Activated CD4-positive, alpha-beta T cell treated with anti-CD3 and anti-CD28 coated beads for 36 hours (primary cell): Measurements from ENCODE around the gene UPF3A. TPM values are rescaled to one million over a fixed set of nuclear protein-coding genes. Genes with fewer than 3 reads are reported as not detected.
"Not testable (repeated sequence)": the region's sequence is repeated elsewhere in the genome, so short reads cannot be mapped to it uniquely, and the experiment has no call there.

Experiments used
- ATAC-seq: fragments of 200-7000 bp; cut with Tn5 transposase; one replicate; pipeline ENCODE4 v1.10.0; 2021; ENCODE audit warnings: mild to moderate bottlenecking, moderate library complexity
- CTCF ChIA-PET: fragments of 350-600 bp; sonication (Branson Sonifier 250); formaldehyde crosslinking; loops from one replicate; lab custom pipeline; 2021; ENCODE audit warnings: antibody characterized with exemption; lab: Charles Lee
- POLR2A ChIA-PET: fragments of 350-600 bp; sonication (Branson Sonifier 250); formaldehyde crosslinking; loops from one replicate; lab custom pipeline; 2021; ENCODE audit warnings: antibody characterized with exemption, inconsistent platforms; lab: Charles Lee
- DNase-seq: peaks from one replicate; pipeline ENCODE4 v3.0.0-alpha.2; 2020
- H3K27ac Mint-ChIP-seq: one replicate; pipeline ENCODE4 v1.8.0; 2021; ENCODE audit warnings: mixed read lengths
- H3K27me3 Mint-ChIP-seq: one replicate; pipeline ENCODE4 v1.8.0; 2021; ENCODE audit warnings: mixed read lengths
- H3K36me3 Mint-ChIP-seq: one replicate; pipeline ENCODE4 v1.8.0; 2021; ENCODE audit warnings: low read depth, mixed read lengths
- H3K4me1 Mint-ChIP-seq: one replicate; pipeline ENCODE4 v1.8.0; 2021; ENCODE audit warnings: mixed read lengths
- H3K4me3 Mint-ChIP-seq: one replicate; pipeline ENCODE4 v1.8.0; 2021; ENCODE audit warnings: mild to moderate bottlenecking, moderate library complexity, mixed read lengths
- H3K9me3 Mint-ChIP-seq: one replicate; pipeline ENCODE4 v1.8.0; 2021; ENCODE audit warnings: low read depth, mixed read lengths
- intact Hi-C, 2 experiments: fragments of 100-400 bp; cut with DNase I in 1 of 2; cut with micrococcal nuclease in 1 of 2; formaldehyde crosslinking; loops; one replicate each; pipeline versions ENCODE4 v1.14.2 to v1.15.1; 2022 to 2024; cut with DNase I, micrococcal nuclease
- total RNA-seq, 2 experiments: library from RNA; stranded (reverse); gene quantifications; one replicate each; pipeline ENCODE4 v1.2.3, GENCODE V29; 2021

Gene UPF3A
- total RNA-seq, 2 experiments from 2014 or later, result 41.1 to 43.3 TPM

DNA sequence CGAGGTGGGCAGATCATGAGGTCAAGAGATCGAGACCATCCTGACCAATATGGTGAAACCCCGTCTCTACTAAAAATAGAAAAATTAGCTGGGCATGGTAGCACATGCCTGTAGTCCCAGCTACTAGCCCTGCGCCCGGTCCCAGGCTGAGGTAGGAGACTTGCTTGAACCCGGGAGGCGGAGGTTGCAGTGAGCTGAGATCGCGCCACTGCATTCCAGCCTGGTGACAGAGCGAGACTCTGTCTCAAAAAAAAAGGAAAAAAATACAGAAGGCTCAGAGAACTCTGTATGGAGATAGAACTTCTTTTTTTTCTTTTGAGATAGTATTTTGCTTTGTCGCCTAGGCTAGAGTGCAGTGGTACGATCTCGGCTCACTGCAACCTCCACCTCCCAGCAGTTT is 17.1 kb upstream of the UPF3A start:
- H3K9me3 Mint-ChIP-seq, intact Hi-C loops, H3K27me3 Mint-ChIP-seq, ATAC-seq, H3K4me3 Mint-ChIP-seq, H3K27ac Mint-ChIP-seq, DNase-seq, POLR2A ChIA-PET, CTCF ChIA-PET: not testable (repeated sequence)
- H3K36me3 Mint-ChIP-seq, result peaks cover 82% of the 10 kb centered on the region
- peaks cover 38% of the 10 kb centered on the region for H3K4me1 Mint-ChIP-seq

DNA sequence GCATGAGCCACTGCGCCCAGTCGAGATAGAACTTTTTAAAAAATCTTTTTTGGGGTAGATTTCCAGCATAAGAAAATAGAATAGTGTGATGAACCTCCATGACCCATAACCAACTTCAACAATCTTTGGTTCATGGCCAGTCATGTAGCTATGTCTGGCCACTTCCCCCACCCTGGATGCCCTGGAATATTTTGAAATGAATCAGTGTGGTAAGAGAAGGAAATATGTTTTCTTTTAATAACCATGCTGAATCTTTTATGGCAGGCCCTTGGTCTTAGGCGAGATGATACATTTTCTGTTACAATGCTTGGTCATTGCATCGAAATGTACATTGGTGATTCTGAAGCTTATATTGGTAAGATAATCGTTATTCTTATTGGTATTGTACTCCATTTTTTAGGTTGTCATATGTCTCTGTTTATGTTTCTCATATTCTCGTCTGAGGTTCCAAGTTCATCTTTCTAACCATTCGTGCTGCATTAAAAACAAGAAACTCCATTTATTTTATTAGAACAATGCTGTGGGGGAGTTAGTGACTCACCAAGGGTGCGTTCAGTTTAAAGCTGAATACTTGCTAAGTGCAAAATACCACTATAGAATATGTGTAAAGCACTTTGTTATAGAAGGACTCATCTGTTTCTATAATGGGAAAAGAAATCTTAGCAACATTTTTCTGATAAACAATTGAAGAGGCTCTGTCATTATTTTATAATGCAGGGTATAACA is 16.4 kb upstream of the UPF3A start:
- H3K27ac Mint-ChIP-seq, result no peak overlapping the region
- no peaks in the 10 kb centered on the region for H3K27me3 Mint-ChIP-seq
- no peak for ATAC-seq
- H3K4me3 Mint-ChIP-seq, result no peak overlapping the region
- H3K4me1 Mint-ChIP-seq, result peaks cover 38% of the 10 kb centered on the region
- H3K9me3 Mint-ChIP-seq, result no peaks in the 10 kb centered on the region
- no peak for DNase-seq
- H3K36me3 Mint-ChIP-seq, result peaks cover 78% of the 10 kb centered on the region
- POLR2A ChIA-PET, result no interaction called here
- CTCF ChIA-PET, result no interaction called here
- intact Hi-C loops, result no loop called here

GRCh38 chr13:114266241-114266640 is 15.2 kb upstream of the UPF3A start:
- ChIA-PET CTCF (no interaction called here), POLR2A (no interaction called here)
- H3K27me3 Mint-ChIP-seq, result no peaks in the 10 kb centered on the region
- peaks cover 35% of the 10 kb centered on the region for H3K4me1 Mint-ChIP-seq
- DNase-seq, result no peak
- H3K27ac Mint-ChIP-seq, result no peak overlapping the region
- H3K36me3 Mint-ChIP-seq, result peaks cover 70% of the 10 kb centered on the region
- no peak overlapping the region for H3K4me3 Mint-ChIP-seq
- no peaks in the 10 kb centered on the region for H3K9me3 Mint-ChIP-seq
- intact Hi-C loops, result no loop called here
- ATAC-seq, result no peak

DNA sequence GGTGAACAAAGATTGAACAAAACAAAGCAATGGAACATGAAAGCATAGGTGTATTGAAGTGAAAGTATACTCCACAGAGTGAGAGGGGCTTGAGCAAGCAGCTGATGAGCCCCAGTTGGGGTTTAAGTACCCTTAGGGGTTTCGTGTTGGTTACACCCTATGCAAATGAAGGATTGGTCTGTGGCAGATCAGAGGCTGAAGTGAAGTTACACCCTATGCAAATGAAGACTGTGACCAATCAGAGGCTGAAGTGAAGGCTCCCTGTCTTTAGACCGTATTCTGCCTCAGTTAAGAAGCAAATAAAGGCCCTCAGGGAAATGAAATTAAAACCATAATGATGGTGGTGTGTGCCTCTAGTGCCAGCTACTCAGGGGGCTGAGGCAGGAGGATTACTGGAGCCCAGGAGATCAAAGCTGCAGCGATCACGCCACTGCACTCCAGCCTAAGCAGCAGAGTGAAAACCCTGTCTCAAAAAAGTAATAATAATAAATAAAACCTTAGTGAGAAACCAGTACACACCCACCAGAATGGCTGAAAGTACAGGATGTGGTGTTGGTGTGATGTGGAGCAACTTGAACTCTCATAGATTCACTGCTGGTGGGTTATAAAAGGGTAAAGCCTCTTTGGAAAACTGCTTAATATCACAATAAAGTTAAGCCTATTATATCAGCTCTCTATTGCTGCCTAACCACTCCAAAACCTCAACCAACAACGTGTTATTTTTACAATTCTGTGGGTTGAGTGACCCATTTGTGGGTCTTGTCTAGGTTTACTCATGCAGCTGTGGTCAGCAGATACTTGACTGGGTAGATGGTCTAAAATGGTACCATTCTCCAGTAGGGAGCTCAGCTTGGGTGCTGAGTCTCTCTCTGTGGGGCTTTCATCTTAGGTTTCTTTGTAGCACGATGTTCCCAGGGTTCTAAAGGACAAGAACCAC is 12.8 kb upstream of the UPF3A start:
- no peak overlapping the region for H3K4me3 Mint-ChIP-seq
- H3K4me1 Mint-ChIP-seq, result peaks cover 19% of the 10 kb centered on the region
- H3K27me3 Mint-ChIP-seq, result no peaks in the 10 kb centered on the region
- intact Hi-C loops, result no loop called here
- DNase-seq (no peak), ATAC-seq (peak; percentile 60)
- H3K36me3 Mint-ChIP-seq, result peaks cover 66% of the 10 kb centered on the region
- H3K9me3 Mint-ChIP-seq, result no peaks in the 10 kb centered on the region
- ChIA-PET POLR2A (interaction anchor here (0.7 kb wide), 1 partner anchor 11 kb away, joined by 3 read pairs; no protein-coding TSS in a partner anchor), CTCF (interaction anchor here (0.8 to 1.5 kb wide), 2 partner anchors 11 to 12 kb away, joined by 3 to 4 read pairs; no protein-coding TSS in a partner anchor)
- peak overlapping the region; percentile 74 for H3K27ac Mint-ChIP-seq

GRCh38 chr13:114269281-114269770 is 12.1 kb upstream of the UPF3A start:
- H3K27ac Mint-ChIP-seq, result peak overlapping the region; percentile 73

DNA sequence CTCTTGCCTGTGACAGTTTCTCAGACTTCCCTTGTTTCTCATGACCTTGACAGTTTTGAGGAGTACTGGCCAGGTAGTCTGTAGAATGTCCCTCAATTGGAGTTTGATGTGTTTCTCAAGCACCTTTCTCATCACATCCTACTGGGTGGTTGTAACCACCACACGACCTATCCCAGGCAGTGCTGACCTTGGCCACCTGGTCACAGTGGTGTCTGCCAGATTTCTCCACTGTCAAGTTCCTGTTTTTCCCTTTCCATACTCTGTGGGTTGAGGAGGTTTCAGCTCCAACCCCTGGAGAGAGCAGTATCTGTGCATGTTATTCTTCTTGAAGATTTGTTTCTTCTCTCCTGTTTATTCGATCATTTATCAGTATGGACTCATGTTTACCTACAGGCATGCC is 8.4 kb upstream of the UPF3A start:
- Mint-ChIP-seq H3K9me3 (no peaks in the 10 kb centered on the region), H3K4me1 (peaks cover 12% of the 10 kb centered on the region), H3K4me3 (no peak overlapping the region), H3K27me3 (no peaks in the 10 kb centered on the region), H3K36me3 (peaks cover 51% of the 10 kb centered on the region), H3K27ac (no peak overlapping the region)
- DNase-seq (no peak), ATAC-seq (no peak)
- POLR2A ChIA-PET, result no interaction called here
- CTCF ChIA-PET, result no interaction called here
- intact Hi-C loops, result no loop called here

More at GRCh38 chr13:114269281-114269770, 12.1 kb upstream of the UPF3A start:
- peak; percentile 18 for ATAC-seq
- CTCF ChIA-PET, result interaction anchor here (0.8 to 1.5 kb wide), 2 partner anchors 10 to 13 kb away, joined by 3 to 4 read pairs; no protein-coding TSS in a partner anchor
- no peaks in the 10 kb centered on the region for H3K27me3 Mint-ChIP-seq
- peaks cover 65% of the 10 kb centered on the region for H3K36me3 Mint-ChIP-seq
- H3K4me3 Mint-ChIP-seq, result no peak overlapping the region
- no peak for DNase-seq
- H3K4me1 Mint-ChIP-seq, result peaks cover 17% of the 10 kb centered on the region
- intact Hi-C loops, result no loop called here
- H3K9me3 Mint-ChIP-seq, result no peaks in the 10 kb centered on the region
- POLR2A ChIA-PET, result interaction anchor here (0.7 kb wide), 1 partner anchor 10 kb away, joined by 3 read pairs; no protein-coding TSS in a partner anchor

DNA sequence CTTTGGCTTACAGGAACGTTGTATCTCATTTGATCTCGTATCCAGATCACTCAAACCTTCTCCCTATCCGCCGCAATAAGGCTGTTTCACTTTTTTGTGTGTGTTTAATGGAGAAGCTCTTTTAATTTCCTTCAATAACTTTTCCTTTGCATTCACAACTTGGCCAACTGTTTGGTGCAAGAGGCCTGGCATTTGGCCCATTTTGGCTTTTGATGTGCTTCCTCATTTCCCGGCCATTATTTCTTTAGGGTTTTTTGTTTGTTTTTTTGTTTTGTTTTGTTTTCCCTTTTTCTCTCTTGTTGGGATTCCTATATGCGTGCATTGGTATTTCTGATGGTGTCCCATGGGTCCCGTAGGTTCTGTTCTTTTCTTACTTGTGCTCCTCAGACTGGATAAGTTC is 6.1 kb upstream of the UPF3A start:
- no peak for DNase-seq
- no peak overlapping the region for H3K4me3 Mint-ChIP-seq
- peaks cover 43% of the 10 kb centered on the region for H3K36me3 Mint-ChIP-seq
- no peak for ATAC-seq
- no peak overlapping the region for H3K27ac Mint-ChIP-seq
- intact Hi-C loops, result no loop called here
- ChIA-PET CTCF (interaction anchor here (0.7 kb wide), 1 partner anchor 321 kb away, joined by 3 read pairs; no protein-coding TSS in a partner anchor), POLR2A (no interaction called here)
- no peaks in the 10 kb centered on the region for H3K9me3 Mint-ChIP-seq
- peaks cover 19% of the 10 kb centered on the region for H3K4me1 Mint-ChIP-seq
- no peaks in the 10 kb centered on the region for H3K27me3 Mint-ChIP-seq

DNA sequence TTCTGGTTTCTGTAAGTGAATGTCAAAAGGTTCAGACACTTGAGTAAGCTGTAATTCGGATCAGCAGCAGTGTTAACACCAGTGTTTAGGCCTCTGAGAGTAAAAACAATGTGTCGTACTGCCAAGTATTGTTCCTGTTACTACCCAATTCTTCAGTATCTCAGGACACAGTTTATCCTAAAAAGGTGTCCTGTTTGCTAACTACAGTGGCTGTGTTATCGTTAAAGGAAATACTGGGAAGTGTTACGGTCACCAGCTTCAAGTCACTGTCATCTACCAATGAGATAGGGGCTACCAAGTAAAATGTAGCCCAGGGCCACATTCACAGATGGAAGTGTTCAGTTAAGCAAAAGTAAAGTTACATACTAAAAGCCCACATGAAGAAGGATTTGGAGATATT is 2.3 kb upstream of the UPF3A start:
- no peak for DNase-seq
- POLR2A ChIA-PET, result interaction anchor here (0.5 to 0.8 kb wide), 2 partner anchors 10 to 28 kb away, joined by 3 read pairs; no protein-coding TSS in a partner anchor
- CTCF ChIA-PET, result interaction anchor here (0.7 to 1.5 kb wide), 5 partner anchors 10 to 342 kb away, joined by 3 read pairs; no protein-coding TSS in a partner anchor
- ATAC-seq, result no peak
- intact Hi-C loops, result no loop called here
- no peaks in the 10 kb centered on the region for H3K27me3 Mint-ChIP-seq
- H3K9me3 Mint-ChIP-seq, result no peaks in the 10 kb centered on the region
- H3K4me1 Mint-ChIP-seq, result peaks cover 36% of the 10 kb centered on the region
- peak overlapping the region; percentile 32 for H3K4me3 Mint-ChIP-seq
- H3K27ac Mint-ChIP-seq, result peak overlapping the region; percentile 99
- peaks cover 37% of the 10 kb centered on the region for H3K36me3 Mint-ChIP-seq

- Mint-ChIP-seq H3K36me3 (peaks cover 35% of the 10 kb centered on the region), H3K9me3 (no peaks in the 10 kb centered on the region), H3K4me1 (peaks cover 40% of the 10 kb centered on the region), H3K27me3 (no peaks in the 10 kb centered on the region), H3K4me3 (peak overlapping the region; percentile 84), H3K27ac (peak overlapping the region; percentile 99)
- POLR2A ChIA-PET, result no interaction called here
- DNase-seq (peak; percentile 19), ATAC-seq (no peak)
- CTCF ChIA-PET, result interaction anchor here (0.7 to 1.5 kb wide), 4 partner anchors 11 to 343 kb away, joined by 3 read pairs; no protein-coding TSS in a partner anchor
- intact Hi-C loops, result loop anchor here in 1 of 2 experiments (2.0 kb wide), 1 partner anchor 35 kb away; the partner anchor contains the start of gene CHAMP1
Measured at GRCh38 chr13:114279758-114280355, 1.5 kb upstream of the UPF3A start.

- H3K36me3 Mint-ChIP-seq, result peaks cover 41% of the 10 kb centered on the region
Measured at GRCh38 chr13:114282041-114282670, 755 bp downstream of the UPF3A start.

More at GRCh38 chr13:114282041-114282670, 755 bp downstream of the UPF3A start:
- Mint-ChIP-seq H3K27me3 (no peaks in the 10 kb centered on the region), H3K4me1 (peaks cover 53% of the 10 kb centered on the region), H3K4me3 (peak overlapping the region; percentile 84), H3K27ac (peak overlapping the region; percentile 89), H3K9me3 (no peaks in the 10 kb centered on the region)
- ChIA-PET CTCF (interaction anchor here (1.1 kb wide), 1 partner anchor 31 kb away, joined by 3 read pairs; no protein-coding TSS in a partner anchor), POLR2A (interaction anchor here (1.6 kb wide), 1 partner anchor 31 kb away, joined by 12 read pairs; no protein-coding TSS in a partner anchor)
- DNase-seq (peak; percentile 84), ATAC-seq (peak; percentile 77)
- intact Hi-C loops, result no loop called here
